ENCODE measurements around the gene EEFSEC.

Gene EEFSEC

DNA sequence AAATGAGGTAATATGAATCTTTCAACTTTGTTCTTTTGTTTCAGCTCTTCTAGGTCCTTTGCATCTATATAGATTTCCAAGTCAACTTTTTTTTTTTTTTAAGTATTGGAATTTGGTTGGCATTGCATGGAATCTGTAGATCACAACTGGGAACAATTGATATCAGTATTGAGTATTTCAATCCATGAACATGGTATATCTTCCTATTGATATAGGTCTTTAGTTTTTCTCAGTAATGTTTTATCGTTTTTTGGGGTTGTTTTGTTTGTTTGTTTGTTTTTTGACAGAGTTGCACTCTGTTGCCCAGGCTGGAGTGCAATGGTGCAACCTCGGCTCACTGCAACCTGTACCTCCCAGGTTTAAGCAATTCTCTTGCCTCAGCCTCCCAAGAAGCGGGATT lies 137.2 kb downstream of the EEFSEC start:
- no peaks in the 10 kb centered on the region for H3K9me3 Mint-ChIP-seq
- H3K4me1 Mint-ChIP-seq = no peaks in the 10 kb centered on the region
- H3K36me3 Mint-ChIP-seq = peaks cover 30% of the 10 kb centered on the region
- ATAC-seq (ENCODE audit: low read depth) = no peak
- DNase-seq (ENCODE audit: low spot score in 2 of 2) = no peak
- no peak overlapping the region for H3K4me3 Mint-ChIP-seq
- H3K27me3 Mint-ChIP-seq = no peaks in the 10 kb centered on the region
- H3K27ac Mint-ChIP-seq = no peak overlapping the region

GRCh38 chr3:128293930-128294329 lies 140.6 kb downstream of the EEFSEC start:
- H3K27ac Mint-ChIP-seq = no peak overlapping the region
- H3K27me3 Mint-ChIP-seq = no peaks in the 10 kb centered on the region
- no peak overlapping the region for H3K4me3 Mint-ChIP-seq
- ATAC-seq (ENCODE audit: low read depth) (no peak), DNase-seq (ENCODE audit: low spot score in 2 of 2) (no peak)
- H3K9me3 Mint-ChIP-seq = peaks cover 2% of the 10 kb centered on the region
- no peaks in the 10 kb centered on the region for H3K4me1 Mint-ChIP-seq
- peaks cover 25% of the 10 kb centered on the region for H3K36me3 Mint-ChIP-seq

DNA sequence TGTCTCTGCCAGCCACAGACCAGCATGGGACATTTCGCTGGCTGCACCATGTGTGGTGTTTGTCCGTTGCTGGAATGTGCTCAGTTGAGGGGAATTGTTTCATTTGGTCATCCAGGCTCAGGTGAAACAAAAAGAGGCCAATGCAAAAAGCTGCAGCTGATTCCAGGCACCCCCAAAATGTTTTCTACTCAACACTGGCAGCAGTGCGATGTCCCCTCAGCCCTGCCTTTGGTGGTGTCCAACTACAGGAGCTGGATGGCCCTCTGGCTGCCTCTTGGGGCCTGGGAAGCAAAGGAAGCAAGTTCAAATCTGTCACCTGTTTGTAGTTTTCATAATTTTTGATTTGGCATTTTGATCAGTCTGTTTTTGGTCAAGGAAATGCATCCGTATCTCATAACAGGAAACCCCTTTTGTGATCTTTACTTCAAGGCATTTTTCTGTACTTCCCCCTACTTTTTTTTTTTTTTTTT lies 141.8 kb downstream of the EEFSEC start:
- Mint-ChIP-seq H3K4me1 (no peaks in the 10 kb centered on the region), H3K4me3 (no peak overlapping the region), H3K27ac (no peak overlapping the region), H3K27me3 (no peaks in the 10 kb centered on the region), H3K9me3 (peaks cover 2% of the 10 kb centered on the region), H3K36me3 (peaks cover 21% of the 10 kb centered on the region)
- no peak for ATAC-seq (ENCODE audit: low read depth)
- DNase-seq (ENCODE audit: low spot score in 2 of 2) = no peak

DNA sequence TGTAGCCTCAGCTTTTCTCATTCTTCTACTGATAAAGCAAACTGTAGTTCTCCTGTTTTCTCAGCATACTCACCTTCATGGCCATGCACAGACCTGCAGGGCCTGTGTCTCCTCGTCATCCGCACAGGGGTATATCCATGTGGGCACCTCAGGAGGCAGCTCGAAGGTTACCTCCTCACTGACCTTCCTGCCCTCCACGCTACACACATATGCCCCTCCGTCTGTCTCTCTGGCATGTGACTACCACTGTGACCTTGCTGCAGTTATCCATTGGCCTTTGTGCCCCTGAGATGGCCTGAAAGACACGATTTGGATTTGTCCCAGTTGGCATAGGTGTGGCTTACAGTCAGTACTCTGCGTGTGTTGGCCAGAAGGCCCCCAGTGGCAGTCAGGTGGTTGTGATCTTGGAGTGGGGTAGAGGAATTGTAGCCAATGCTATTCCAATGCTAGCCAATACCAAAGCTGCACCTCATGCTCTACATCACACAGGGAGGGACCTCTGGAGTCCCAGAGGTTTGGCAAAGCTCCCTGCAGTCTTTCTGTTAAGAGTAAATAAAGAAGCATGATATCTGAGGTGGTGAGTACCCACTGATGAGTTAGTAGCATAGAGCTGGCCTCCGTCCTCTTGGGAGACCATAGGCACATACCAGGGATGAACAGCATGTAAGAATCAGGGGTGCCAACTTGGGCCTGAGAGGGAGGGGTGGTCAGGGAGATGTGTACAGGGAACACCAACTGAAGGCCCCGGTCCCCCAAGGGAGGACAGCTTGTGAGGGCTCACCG lies 143.4 kb downstream of the EEFSEC start:
- no peaks in the 10 kb centered on the region for H3K27me3 Mint-ChIP-seq
- no peak overlapping the region for H3K4me3 Mint-ChIP-seq
- DNase-seq (ENCODE audit: low spot score in 2 of 2) = peak in 1 of 2 donors; percentile 7
- H3K4me1 Mint-ChIP-seq = no peaks in the 10 kb centered on the region
- no peak overlapping the region for H3K27ac Mint-ChIP-seq
- peaks cover 2% of the 10 kb centered on the region for H3K9me3 Mint-ChIP-seq
- H3K36me3 Mint-ChIP-seq = peaks cover 17% of the 10 kb centered on the region
- ATAC-seq (ENCODE audit: low read depth) = no peak

- peak in 1 of 2 donors; percentile 5 for DNase-seq (ENCODE audit: low spot score in 2 of 2)
Measured at GRCh38 chr3:128297401-128298138, 144.3 kb downstream of the EEFSEC start.

GRCh38 chr3:128301186-128302023 lies 148.1 kb downstream of the EEFSEC start:
- H3K36me3 Mint-ChIP-seq = peaks cover 22% of the 10 kb centered on the region
- no peak overlapping the region for H3K27ac Mint-ChIP-seq
- ATAC-seq (ENCODE audit: low read depth) (no peak), DNase-seq (ENCODE audit: low spot score in 2 of 2) (peak in 1 of 2 donors; percentile 8)
- H3K9me3 Mint-ChIP-seq = peaks cover 2% of the 10 kb centered on the region
- no peaks in the 10 kb centered on the region for H3K4me1 Mint-ChIP-seq
- no peaks in the 10 kb centered on the region for H3K27me3 Mint-ChIP-seq
- no peak overlapping the region for H3K4me3 Mint-ChIP-seq

More at GRCh38 chr3:128297401-128298138, 144.3 kb downstream of the EEFSEC start:
- peaks cover 2% of the 10 kb centered on the region for H3K9me3 Mint-ChIP-seq
- peaks cover 19% of the 10 kb centered on the region for H3K36me3 Mint-ChIP-seq
- ATAC-seq (ENCODE audit: low read depth) = no peak
- no peak overlapping the region for H3K4me3 Mint-ChIP-seq
- no peak overlapping the region for H3K27ac Mint-ChIP-seq
- H3K27me3 Mint-ChIP-seq = no peaks in the 10 kb centered on the region
- no peaks in the 10 kb centered on the region for H3K4me1 Mint-ChIP-seq

DNA sequence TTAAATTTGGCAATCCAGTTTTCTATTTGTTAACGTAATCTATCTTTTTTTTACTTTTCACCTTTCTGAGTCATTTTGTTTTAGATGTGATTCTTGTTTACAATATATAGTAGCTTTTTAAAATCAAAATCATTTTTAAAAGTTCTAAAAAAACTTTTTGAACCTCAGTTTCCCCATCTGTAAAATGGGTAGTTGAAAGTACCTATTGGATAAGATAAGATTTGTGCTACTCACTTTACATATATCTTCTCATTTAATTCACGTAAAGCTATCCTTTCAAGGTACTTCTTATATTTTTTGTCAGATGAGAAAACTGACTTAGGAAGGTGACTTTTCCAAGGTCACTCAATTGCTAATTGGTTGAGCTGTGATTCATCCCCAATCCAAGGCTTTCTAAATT lies 153.2 kb downstream of the EEFSEC start:
- Mint-ChIP-seq H3K4me1 (peaks cover 2% of the 10 kb centered on the region), H3K36me3 (peaks cover 18% of the 10 kb centered on the region)

GRCh38 chr3:128307029-128307633 lies 153.8 kb downstream of the EEFSEC start:
- Mint-ChIP-seq H3K9me3 (no peaks in the 10 kb centered on the region), H3K36me3 (peaks cover 18% of the 10 kb centered on the region), H3K27me3 (no peaks in the 10 kb centered on the region), H3K4me3 (no peak overlapping the region), H3K27ac (no peak overlapping the region), H3K4me1 (peaks cover 2% of the 10 kb centered on the region)
- ATAC-seq (ENCODE audit: low read depth) (no peak), DNase-seq (ENCODE audit: low spot score in 2 of 2) (peak in 1 of 2 donors; percentile 2)

More for the DNA sequence above, 153.2 kb downstream of the EEFSEC start:
- DNase-seq (ENCODE audit: low spot score in 2 of 2) (no peak), ATAC-seq (ENCODE audit: low read depth) (no peak)
- no peaks in the 10 kb centered on the region for H3K27me3 Mint-ChIP-seq
- no peaks in the 10 kb centered on the region for H3K9me3 Mint-ChIP-seq
- no peak overlapping the region for H3K4me3 Mint-ChIP-seq
- H3K27ac Mint-ChIP-seq = no peak overlapping the region

- ATAC-seq (ENCODE audit: low read depth) = no peak
- H3K4me1 Mint-ChIP-seq = peaks cover 2% of the 10 kb centered on the region
- no peaks in the 10 kb centered on the region for H3K27me3 Mint-ChIP-seq
- H3K9me3 Mint-ChIP-seq = no peaks in the 10 kb centered on the region
- DNase-seq (ENCODE audit: low spot score in 2 of 2) = peak in 1 of 2 donors; percentile 8
- no peak overlapping the region for H3K4me3 Mint-ChIP-seq
- peaks cover 18% of the 10 kb centered on the region for H3K36me3 Mint-ChIP-seq
- no peak overlapping the region for H3K27ac Mint-ChIP-seq
Measured at GRCh38 chr3:128307781-128308469, 154.6 kb downstream of the EEFSEC start.

- H3K36me3 Mint-ChIP-seq = peaks cover 11% of the 10 kb centered on the region
- H3K4me3 Mint-ChIP-seq = no peak overlapping the region
- no peak overlapping the region for H3K27ac Mint-ChIP-seq
- no peak for ATAC-seq (ENCODE audit: low read depth)
- H3K27me3 Mint-ChIP-seq = no peaks in the 10 kb centered on the region
- peaks cover 2% of the 10 kb centered on the region for H3K4me1 Mint-ChIP-seq
- no peak for DNase-seq (ENCODE audit: low spot score in 2 of 2)
- H3K9me3 Mint-ChIP-seq = no peaks in the 10 kb centered on the region
Measured at GRCh38 chr3:128309026-128309425, 155.7 kb downstream of the EEFSEC start.

DNA sequence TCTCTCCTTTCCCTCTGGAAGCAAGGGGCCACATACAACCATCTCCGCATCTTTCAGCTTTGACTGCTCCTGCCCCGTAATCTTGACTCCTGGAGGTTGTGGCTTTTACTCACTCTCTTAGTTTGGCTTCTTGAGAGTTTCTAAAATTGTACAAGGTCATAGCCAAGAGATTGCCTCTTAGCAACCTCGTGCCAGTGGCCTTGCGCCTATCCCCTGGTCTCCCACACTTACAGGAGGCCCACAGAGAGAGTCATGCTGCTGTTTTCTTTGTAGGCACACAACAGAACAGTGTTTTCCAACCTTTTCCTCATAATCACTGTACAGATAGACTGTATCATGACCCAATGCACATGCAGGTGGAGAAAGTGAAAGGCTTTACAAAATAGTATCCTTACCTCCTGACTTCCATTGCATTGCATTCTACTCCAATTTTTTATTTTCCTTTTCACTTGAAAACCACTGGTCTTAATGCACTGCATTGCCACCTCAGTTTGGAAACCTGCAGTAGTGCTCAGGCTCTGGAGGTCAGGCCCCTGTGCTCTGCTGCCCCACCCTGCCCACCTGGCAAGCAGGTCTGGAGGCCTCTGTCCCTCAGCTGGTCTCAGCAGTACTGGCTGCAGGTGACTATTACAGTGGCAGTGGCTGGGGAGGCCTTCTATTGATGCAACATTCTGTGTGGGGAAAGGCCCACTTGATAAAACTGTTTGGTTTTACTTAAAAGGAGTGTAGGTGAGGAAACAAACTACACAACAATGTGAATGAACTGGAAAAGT lies 157.2 kb downstream of the EEFSEC start:
- Mint-ChIP-seq H3K4me1 (peaks cover 2% of the 10 kb centered on the region), H3K27me3 (no peaks in the 10 kb centered on the region), H3K36me3 (peaks cover 11% of the 10 kb centered on the region), H3K9me3 (no peaks in the 10 kb centered on the region), H3K27ac (no peak overlapping the region), H3K4me3 (no peak overlapping the region)
- ATAC-seq (ENCODE audit: low read depth) = no peak
- DNase-seq (ENCODE audit: low spot score in 2 of 2) = no peak

DNA sequence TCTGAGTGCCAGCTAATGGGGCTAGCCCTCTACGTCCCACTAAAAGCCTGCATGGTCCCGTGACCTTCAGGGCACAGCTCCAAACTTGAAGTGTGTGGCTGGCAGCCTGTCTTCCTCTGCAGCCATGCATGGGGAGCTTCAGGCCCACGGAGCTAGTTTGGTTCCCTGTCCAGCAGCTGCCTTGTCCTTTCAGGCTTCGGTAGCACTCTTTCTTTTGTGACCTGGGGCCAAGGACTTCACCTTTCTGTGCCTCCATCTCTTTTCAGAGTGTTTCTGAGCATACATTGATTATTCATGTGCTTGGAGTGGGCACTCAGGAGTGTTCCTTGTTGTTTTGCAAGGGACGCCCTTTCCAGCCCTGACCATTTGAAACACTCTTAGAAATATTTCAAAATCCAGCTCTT lies 158.2 kb downstream of the EEFSEC start:
- Mint-ChIP-seq H3K4me3 (no peak overlapping the region), H3K27ac (no peak overlapping the region), H3K4me1 (peaks cover 2% of the 10 kb centered on the region), H3K9me3 (no peaks in the 10 kb centered on the region), H3K36me3 (peaks cover 11% of the 10 kb centered on the region), H3K27me3 (no peaks in the 10 kb centered on the region)
- DNase-seq (ENCODE audit: low spot score in 2 of 2) (no peak), ATAC-seq (ENCODE audit: low read depth) (no peak)
